ENCODE data around the gene TSACC.

GRCh38 chr1:156366378-156367166 is 28.2 kb downstream of the TSACC start:
- TF ChIP-seq CTCF (IDR thresholded peaks at IDR 0.05) (no peak), POLR2A (IDR thresholded peaks at IDR 0.05) (no peak)
